AG04450 (cell line): ENCODE measurements around the gene CCT6A. TPM values are rescaled to one million over a fixed set of nuclear protein-coding genes. Genes with fewer than 3 reads are reported as not detected.
"Not testable (repeated sequence)": the region's sequence is repeated elsewhere in the genome, so short reads cannot be mapped to it uniquely, and the experiment has no call there.

Experiments
- CTCF ChIA-PET: fragments of 300-600, 350-600 bp; formaldehyde crosslinking; extraction: SDS; loops from one replicate; lab custom pipeline; 2022; ENCODE audit warnings: antibody characterized with exemption, inconsistent platforms; lab: Charles Lee
- POLR2A ChIA-PET: fragments of 350-600 bp; formaldehyde crosslinking; extraction: SDS; loops from one replicate; lab custom pipeline; 2021; ENCODE audit warnings: antibody characterized with exemption, inconsistent platforms; lab: Yijun Ruan, JAX
- DNase-seq: peaks from one replicate; pipeline ENCODE4 v3.0.0-alpha.2; 2011; ENCODE audit warnings: low read depth, low spot score
- H3K27ac ChIP-seq: one replicate; pipeline ENCODE4 v1.5.1; 2012; ENCODE audit warnings: low read depth, low read length, control low read depth
- H3K27me3 ChIP-seq: one replicate; pipeline ENCODE4 v1.6.0; 2012; ENCODE audit warnings: low read length; ENCODE audit not compliant: control insufficient read depth, insufficient read depth
- H3K4me3 ChIP-seq: 2 replicates; pipeline ENCODE4 v1.5.1; 2011; ENCODE audit warnings: mild to moderate bottlenecking, low read depth, low read length, control low read depth
- H3K9me3 ChIP-seq: 2 replicates; pipeline ENCODE4 v1.5.1; 2012; ENCODE audit warnings: low read length; ENCODE audit not compliant: control insufficient read depth, insufficient read depth
- polyA plus RNA-seq: library from polyadenylated mRNA; depleted of rRNA; stranded (reverse); fragments of >200 nt; gene quantifications from 2 replicates; pipeline ENCODE4 v1.2.3, GENCODE V29; 2011
- TF ChIP-seq, protein P1 (sequence below): IDR thresholded peaks from 2 replicates; pipeline ENCODE4 v1.5.1; 2011; ENCODE audit warnings: low read depth, low read length, control low read depth, inconsistent platforms

The CCT6A gene
- polyA plus RNA-seq, 1 experiment, result 302 TPM

DNA sequence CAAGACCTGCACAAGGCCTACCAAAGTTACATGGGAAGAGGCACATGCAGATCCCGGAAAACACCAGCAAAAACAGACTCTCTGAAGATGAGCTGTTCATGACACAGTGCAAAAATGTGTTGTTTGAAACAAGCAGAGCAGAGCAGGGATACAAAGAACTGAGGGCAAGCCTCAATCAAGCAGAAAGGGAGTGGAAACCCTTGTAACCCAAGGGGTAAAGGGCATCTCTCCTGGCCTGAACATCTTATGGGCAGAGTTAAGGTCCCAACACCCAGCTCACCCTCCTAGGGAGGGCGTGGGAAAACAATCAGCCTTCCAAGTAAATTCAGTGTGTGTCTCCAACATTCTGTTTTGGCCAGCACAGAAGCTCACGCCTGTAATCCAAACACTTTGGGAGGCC lies 10.8 kb upstream of the CCT6A start:
- no peaks in the 10 kb centered on the region for H3K9me3 ChIP-seq
- H3K27ac ChIP-seq, result peak overlapping the region; percentile 47
- DNase-seq, result no peak
- no peak overlapping the region for H3K4me3 ChIP-seq
- CTCF ChIA-PET, result interaction anchor here (1.6 kb wide), 1 partner anchor 34 kb away, joined by 13 read pairs; no protein-coding TSS in a partner anchor
- H3K27me3 ChIP-seq, result no peaks in the 10 kb centered on the region
- TF ChIP-seq, protein P1, sequence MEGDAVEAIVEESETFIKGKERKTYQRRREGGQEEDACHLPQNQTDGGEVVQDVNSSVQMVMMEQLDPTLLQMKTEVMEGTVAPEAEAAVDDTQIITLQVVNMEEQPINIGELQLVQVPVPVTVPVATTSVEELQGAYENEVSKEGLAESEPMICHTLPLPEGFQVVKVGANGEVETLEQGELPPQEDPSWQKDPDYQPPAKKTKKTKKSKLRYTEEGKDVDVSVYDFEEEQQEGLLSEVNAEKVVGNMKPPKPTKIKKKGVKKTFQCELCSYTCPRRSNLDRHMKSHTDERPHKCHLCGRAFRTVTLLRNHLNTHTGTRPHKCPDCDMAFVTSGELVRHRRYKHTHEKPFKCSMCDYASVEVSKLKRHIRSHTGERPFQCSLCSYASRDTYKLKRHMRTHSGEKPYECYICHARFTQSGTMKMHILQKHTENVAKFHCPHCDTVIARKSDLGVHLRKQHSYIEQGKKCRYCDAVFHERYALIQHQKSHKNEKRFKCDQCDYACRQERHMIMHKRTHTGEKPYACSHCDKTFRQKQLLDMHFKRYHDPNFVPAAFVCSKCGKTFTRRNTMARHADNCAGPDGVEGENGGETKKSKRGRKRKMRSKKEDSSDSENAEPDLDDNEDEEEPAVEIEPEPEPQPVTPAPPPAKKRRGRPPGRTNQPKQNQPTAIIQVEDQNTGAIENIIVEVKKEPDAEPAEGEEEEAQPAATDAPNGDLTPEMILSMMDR, result no peak
- POLR2A ChIA-PET, result interaction anchor here (0.6 kb wide), 1 partner anchor 71 kb away, joined by 3 read pairs; no protein-coding TSS in a partner anchor

DNA sequence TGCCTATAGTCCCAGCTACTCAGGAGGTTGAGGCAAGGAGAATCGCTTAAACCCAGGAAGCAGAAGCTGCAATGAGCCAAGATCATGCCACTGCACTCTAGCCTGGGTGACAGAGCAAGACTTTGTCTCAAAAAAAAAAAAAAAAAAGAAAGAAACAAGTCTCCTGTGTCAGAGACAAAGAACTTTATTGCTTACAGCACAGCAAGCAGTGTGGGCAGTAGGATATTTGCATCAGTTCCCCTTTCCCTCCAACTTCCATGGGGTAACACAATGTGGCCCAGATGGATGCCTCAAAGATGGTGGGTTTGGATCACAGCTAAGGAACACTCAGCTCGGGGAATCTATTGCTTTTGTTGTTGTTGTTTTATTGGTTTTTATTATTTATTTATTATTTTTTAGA lies 5.8 kb upstream of the CCT6A start:
- H3K27ac ChIP-seq, H3K9me3 ChIP-seq: not testable (repeated sequence)

DNA sequence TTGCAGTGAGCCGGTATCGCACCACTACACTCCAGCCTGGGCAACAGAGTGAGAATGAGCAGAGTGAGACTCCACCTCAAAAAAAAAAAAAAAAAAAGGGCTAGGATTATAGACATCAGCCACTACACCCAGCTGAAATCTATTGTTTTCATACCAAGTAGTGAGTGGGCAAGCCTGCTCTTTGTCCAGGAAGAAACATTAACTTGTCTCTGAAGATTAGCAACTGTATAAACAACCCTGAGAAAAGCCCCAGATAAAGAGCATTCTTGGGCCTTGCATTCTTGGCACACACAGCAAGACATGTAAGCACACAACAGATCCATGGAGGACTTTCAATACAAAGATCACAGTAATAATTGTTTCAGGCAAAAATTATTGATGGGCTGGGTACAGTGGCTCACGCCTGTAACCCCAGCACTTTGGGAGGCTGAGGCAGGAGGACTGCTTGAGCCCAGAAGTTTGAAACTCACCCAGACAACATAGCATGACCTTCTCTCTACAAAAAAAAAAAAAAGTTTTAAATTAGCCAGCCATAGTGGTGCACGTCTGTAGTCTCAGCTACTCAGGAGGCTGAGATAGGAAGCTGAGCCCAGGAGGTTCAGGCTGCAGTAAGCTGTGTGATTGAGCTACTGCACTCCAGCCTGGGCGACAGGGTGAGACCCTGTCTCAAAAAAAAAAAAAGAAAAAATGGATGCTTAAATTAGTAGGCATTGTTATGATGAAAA lies 4.7 kb upstream of the CCT6A start:
- H3K27me3 ChIP-seq, result no peaks in the 10 kb centered on the region
- ChIA-PET CTCF (interaction anchor here (0.9 to 1.2 kb wide), 2 partner anchors 19 to 28 kb away, joined by 3 read pairs; no protein-coding TSS in a partner anchor), POLR2A (interaction anchor here (0.6 to 0.8 kb wide), 6 partner anchors 16 to 43 kb away, joined by 3 to 6 read pairs (median 3); no protein-coding TSS in a partner anchor)
- H3K9me3 ChIP-seq, result no peaks in the 10 kb centered on the region
- H3K27ac ChIP-seq, result peak overlapping the region; percentile 80
- TF ChIP-seq, protein P1, result no peak
- no peak overlapping the region for H3K4me3 ChIP-seq
- DNase-seq, result peak; percentile 73

More for the DNA sequence above, 5.8 kb upstream of the CCT6A start:
- DNase-seq, H3K4me3 ChIP-seq, H3K27me3 ChIP-seq, POLR2A ChIA-PET: not testable (repeated sequence)
- CTCF ChIA-PET, result interaction anchor here (0.9 to 1.2 kb wide), 2 partner anchors 18 to 29 kb away, joined by 3 read pairs; no protein-coding TSS in a partner anchor

DNA sequence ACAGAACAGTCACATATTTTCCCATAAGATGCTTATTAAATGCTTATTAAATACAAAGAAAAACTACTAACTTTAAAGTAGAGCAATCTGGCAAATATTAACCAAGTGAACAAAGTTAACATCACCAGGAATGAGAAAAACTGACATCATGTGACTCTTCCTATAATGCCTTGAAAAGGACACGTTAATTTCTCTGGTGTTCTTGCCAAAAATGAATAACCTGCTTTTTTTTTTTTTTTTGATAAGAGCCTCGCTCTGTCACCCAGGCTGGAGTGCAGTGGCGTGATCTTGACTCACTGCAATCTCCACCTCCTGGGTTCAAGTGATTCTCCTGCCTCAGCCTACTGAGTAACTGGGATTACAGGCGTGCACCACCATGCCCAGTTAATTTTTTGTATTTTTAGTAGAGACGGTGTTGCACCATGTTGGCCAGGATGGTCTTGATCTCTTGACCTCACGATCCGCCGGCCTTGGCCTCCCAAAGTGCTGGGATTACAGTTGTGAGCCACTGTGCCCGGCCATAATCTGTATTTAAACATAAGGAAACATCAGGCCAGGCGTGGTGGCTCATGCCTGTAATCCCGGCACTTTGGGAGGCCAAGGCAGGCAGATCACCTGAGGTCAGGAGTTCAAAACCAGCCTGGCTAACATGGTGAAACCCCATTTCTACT lies 4.0 kb upstream of the CCT6A start:
- H3K4me3 ChIP-seq, H3K9me3 ChIP-seq, CTCF ChIA-PET, DNase-seq, H3K27me3 ChIP-seq: not testable (repeated sequence)
- POLR2A ChIA-PET, result interaction anchor here (0.6 kb wide), 2 partner anchors 16 to 27 kb away, joined by 3 read pairs; no protein-coding TSS in a partner anchor
- peak overlapping the region; percentile 80 for H3K27ac ChIP-seq

DNA sequence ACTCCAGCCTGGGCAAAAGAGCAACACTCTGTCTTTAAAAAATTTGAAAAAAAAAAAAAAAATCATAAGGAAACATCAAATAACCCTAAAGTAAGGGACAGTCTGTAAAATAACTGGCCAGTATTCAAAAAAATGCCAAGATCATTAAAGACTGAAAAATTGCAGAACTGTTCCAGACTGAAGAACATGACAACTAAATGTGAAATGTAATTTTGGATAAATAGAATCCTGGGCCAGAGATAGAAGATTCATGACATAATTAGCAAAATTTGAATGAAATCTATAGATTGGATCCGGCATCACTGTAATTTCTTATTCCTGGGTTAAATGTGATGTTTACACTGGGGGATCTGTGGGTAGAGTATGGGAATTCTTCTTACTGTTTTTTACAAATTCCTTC lies 3.3 kb upstream of the CCT6A start:
- no peaks in the 10 kb centered on the region; the same call in 1 of the 2 replicates for H3K9me3 ChIP-seq
- no peak overlapping the region for H3K27ac ChIP-seq
- POLR2A ChIA-PET, result interaction anchor here (0.6 kb wide), 1 partner anchor 19 kb away, joined by 8 read pairs; no protein-coding TSS in a partner anchor
- H3K4me3 ChIP-seq, result no peak overlapping the region
- H3K27me3 ChIP-seq, result no peaks in the 10 kb centered on the region
- CTCF ChIA-PET, result interaction anchor here (0.6 kb wide), 1 partner anchor 71 kb away, joined by 3 read pairs; no protein-coding TSS in a partner anchor
- no peak for DNase-seq
- TF ChIP-seq, protein P1, result no peak

DNA sequence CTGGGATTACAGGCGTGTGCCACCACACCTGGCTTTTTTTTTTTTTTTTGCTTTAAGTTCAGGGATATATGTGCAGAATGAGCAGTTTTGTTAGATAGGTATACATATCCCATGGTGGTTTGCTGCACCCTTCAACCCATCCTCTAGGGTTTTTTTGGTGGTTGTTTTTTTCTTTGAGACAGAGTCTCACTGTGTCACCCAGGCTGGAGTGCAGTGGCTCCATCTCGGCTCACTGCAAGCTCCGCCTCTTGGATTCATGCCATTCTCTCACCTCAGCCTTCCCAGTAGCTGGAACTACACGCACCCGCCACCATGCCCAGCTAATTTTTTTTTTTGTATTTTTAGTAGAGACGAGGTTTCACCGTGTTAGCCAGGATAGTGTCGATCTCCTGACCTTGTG lies 2.8 kb upstream of the CCT6A start:
- H3K4me3 ChIP-seq, H3K27ac ChIP-seq, H3K27me3 ChIP-seq, DNase-seq, H3K9me3 ChIP-seq: not testable (repeated sequence)
- POLR2A ChIA-PET, result interaction anchor here (0.6 kb wide), 1 partner anchor 19 kb away, joined by 8 read pairs; no protein-coding TSS in a partner anchor
- CTCF ChIA-PET, result interaction anchor here (0.6 to 1.0 kb wide), 2 partner anchors 26 to 72 kb away, joined by 3 to 5 read pairs; no protein-coding TSS in a partner anchor
